Caki2 (cell line): ENCODE data around the gene ALPK3. TPM values are rescaled to one million over a fixed set of nuclear protein-coding genes. Genes with fewer than 3 reads are reported as not detected.

Experiments used
- DNase-seq: peaks from one replicate; pipeline ENCODE4 v3.0.0-alpha.2; 2015; ENCODE audit warnings: low read depth
- in situ Hi-C: cut with HindIII; loops from 2 replicates; pipeline ENCODE4 v1.10.0; 2016; ENCODE audit warnings: low sequenced_read_pairs, low pct_unique_long_range_greater_than_20kb, mixed read lengths
- total RNA-seq: library from RNA; depleted of rRNA; stranded (reverse); fragments of >200 nt; shearing (Covaris generic); gene quantifications from 2 replicates; pipeline ENCODE4 v1.2.3, GENCODE V29; 2014; ENCODE audit warnings: low replicate concordance

Gene ALPK3
- total RNA-seq, 1 experiment from 2014 or later = not detected

DNA sequence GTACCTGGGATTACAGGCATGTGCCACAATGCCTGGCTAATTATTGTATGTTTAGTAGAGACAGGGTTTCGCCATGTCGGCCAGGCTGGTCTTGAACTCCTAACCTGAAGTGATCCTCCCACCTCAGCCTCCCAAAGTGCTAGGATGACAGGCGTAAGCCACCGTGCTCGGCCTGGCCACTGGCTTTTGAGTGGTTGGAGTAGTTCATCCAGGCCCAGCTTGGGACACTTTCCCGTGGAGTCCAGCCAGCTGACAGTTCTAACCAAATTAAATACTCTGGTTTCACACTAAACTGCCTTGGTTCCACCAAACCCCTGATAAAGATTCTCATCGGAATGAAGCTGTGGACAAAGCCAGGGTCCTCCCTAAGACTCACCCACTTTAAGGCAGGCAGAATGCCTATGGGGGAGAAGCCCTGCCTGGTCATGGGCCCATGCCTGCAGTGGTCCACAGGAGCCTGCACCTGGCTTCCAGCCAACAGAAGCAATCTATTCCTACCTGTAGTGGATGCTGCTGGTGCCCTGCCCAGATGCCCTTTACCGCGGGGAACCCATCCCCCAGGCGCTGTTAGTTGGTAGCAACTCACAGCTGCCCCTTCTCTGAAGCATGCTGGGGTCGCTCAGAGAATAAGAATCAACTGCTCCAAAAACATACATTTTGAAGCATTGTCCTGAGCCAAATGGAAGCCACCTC is 62.1 kb downstream of the ALPK3 start:
- in situ Hi-C loops = no loop called here

DNA sequence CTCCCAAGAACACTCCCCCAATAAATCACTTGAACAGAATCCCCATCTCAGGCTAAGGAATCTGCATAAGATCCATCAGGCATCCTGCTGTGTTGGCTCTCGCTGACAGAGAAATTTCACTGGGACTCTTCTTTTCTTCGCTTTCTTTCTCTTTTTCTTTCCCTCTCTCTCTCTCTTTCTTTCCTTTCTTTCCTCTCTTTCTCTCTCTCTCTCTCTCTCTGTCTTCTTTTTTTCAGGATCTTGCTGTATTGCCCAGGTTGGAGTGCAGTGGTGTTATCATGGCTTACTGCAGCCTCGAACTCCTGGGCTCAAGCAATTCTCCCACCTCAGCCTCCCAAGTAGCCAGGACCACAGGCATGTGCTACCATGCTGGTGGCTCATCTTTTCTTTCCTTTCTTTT is 62.9 kb downstream of the ALPK3 start:
- in situ Hi-C loops = no loop called here
- no peak for DNase-seq

More for the DNA sequence above, 62.1 kb downstream of the ALPK3 start:
- DNase-seq = no peak

DNA sequence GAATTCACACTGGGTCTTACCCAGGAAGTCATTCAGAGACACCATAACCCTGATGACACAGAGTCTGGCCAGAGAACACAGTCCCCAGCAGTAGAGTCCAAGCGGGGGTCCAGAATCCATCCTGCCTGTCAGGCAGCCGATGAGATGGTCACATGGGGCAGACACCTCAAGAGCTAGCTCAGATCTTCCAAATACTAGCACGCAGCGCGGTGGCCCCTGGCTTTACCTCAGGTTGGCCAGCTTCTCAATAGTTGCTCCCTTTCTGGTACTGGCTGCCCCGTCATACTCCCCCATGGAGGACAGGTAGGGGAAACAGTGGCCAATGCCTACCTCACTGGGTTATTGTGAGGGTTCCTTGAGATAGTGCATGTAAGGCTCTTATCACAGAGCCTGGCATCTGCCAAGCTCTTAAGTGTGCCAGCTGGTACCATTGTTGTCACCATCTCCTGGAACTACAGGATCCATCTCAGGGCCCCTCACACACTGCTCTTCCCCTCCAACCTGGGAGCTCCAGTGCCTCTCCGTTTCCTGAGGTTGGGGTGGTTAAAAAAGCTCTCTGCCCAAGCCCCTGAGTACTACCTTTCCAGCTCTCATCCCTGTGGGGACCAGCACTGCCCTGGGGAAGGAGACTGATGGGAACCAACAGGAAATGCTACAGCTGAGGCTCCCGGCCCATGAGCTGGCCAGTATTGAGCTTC is 63.8 kb downstream of the ALPK3 start:
- in situ Hi-C loops = no loop called here
- no peak for DNase-seq

DNA sequence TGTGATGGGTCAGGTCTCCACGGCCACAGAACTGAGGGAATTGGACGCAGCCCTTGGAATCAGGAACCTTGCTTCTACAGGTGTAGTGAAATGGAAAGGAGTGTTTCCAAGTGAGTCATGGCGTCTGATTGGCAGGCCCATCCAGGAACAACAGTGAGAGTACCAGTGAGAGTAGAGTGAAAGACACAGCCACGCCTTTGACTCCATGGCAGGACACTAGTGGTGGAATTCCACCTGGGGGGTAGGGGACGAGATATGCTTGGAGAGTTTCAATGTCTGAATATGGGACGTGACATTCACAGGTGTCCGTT is 64.3 kb downstream of the ALPK3 start:
- in situ Hi-C loops = no loop called here
- DNase-seq = no peak

DNA sequence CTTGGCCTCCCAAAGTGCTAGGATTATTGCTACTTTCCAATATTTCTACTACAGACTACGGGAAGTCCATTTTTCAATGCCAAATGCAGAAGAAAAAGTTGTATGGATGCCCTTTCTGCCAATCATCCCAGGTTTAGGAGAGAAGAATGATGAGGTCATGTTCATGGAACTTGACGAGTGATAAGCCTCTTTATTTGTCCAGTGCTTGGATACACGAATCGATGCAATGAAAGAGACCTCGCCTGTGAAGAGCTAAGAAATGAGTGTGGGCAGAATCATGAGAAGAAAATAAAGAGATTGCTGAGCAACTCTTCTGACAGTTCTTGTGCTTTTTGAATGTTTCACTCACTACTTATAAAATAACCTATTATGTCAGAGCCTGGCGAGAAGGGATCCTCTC is 66.3 kb downstream of the ALPK3 start:
- in situ Hi-C loops = no loop called here
- DNase-seq = no peak

DNA sequence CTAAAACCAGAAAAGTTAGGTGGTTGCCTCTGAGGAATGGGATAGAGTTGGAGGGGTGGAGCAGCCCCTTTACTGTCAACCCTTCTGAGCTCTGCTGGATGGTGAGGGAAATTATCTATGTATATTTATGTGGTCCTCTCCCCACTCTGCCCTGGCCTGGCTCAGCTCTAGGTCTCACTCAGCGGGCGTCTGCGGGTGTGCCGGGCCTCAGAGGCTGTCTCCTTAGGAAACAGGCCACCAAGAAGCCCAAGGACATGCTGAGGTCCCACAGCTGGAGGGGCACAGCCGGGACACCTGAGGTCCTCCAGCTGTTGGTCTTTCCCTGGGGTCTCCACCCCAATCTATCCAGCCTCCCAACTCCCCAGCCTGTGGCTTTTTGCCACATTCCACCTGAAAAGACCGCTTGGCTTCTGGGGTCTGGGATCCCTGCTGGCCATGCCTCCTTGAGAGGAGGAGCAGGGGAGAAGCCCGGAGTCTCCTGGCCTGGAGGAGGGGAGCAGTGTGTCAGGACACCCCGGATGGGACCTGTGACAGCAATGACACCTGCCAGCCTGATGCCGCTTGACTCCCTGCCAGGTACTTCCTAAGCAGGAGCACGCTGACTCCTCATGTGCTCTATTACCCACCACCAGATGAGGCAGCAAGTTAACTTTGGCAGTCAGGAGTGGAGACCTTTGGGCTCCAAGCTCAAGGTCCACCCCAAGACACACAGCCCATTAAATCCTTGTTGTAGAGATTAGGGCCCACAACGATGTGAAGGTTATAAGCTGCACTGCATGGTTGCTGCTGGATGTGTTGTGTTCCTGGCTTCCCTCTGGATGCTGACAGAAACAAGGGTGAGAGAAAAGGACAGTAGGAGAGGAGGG is 67.0 kb downstream of the ALPK3 start, which contains the start of gene SLC28A1:
Gene SLC28A1, plus strand, starts transcription at position 747 of the 866 bp plus-strand sequence. CDS start 3,099 bp downstream, outside the sequence.
- no peak for DNase-seq
- in situ Hi-C loops = no loop called here

DNA sequence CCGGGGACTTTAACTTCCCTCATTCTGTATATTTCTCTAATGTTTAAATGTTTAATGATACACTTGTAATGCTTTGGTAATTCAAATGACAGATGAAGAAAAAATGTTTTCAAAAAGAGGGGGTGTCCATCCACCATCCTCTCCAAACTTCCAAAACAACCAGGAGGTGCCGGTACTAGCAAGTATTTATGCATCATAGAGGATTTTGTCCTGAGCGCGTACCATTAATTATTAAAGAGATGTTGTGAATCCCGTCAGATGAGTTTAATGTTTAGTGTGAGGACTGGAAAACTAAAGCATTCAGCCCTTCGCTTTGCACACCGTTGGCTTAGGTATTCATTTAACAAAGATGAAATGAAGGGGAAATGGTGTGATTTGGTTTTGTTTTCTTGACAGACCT is 68.6 kb downstream of the ALPK3 start:
- in situ Hi-C loops = no loop called here
- DNase-seq = no peak

DNA sequence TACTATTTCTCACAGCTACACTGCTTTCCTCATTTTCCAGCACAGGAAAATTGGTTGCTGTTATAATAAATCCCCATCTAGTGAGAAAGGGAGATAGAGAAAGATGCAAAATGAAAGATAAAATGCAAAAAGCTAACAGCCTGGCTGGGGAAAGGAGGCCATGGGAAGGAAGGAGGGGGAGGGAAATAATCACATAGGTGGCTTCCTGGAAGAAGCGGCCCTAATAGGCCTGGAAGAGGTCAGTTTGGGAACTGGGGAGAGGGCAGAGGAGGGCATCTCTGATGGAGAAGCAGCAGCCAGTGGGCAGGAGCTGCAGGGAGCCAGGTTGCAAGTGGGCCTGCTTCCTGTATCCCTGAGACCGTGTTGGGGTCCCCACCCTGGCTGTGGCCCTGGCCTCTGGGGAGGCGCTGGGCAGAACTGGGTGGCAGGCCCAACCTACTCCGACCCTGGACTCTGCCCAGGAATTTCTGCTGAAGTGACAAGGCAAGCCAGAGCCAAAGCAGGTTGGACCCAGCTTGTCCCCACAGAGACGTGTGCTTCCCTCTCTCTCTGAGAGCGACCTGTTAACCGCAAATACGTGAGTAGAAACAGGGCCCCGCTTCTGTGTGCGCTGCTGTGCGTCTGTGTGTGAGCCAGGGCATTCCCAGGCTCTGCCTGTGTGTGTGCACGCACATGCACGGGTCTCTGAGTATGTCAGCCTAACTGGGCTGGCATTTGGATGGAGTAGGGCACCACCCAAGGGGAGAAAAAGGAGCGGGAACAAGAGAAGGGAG is 69.2 kb downstream of the ALPK3 start:
- no peak for DNase-seq
- in situ Hi-C loops = no loop called here

DNA sequence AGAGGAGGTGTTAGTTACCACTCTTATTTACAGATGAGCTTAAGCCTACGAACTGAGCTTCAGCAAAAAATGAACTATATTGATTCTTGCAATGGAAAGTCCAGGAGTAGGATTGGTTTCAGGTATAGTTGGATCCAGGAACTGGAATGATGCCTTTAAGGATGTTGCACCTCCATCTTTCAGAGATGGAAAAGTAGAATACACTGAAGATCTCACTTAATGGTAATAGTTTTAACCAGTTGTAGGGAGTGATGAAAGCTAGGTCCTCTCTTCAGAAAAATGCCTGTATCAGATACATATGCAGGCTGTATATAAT is 69.8 kb downstream of the ALPK3 start:
- no peak for DNase-seq
- in situ Hi-C loops = no loop called here

DNA sequence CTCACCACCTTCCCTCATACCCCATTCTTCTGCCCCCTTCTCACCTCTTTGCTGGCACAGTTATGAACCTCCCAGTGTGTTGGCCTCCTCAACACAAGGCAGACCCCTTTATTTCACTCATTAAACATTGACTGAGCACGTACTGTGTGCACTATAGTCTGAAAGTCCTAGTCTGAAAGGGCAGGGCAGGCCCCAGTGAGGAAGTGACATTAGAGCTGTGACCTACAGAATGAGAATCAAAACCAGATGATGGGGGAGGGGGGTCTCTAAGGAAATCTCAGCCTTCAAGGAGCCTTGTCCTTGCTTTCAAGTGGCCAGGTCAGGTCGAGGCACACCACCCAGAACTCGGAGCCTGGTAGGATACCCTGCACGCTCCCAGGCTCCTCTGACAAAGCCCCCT is 70.8 kb downstream of the ALPK3 start:
- in situ Hi-C loops = no loop called here
- no peak for DNase-seq

DNA sequence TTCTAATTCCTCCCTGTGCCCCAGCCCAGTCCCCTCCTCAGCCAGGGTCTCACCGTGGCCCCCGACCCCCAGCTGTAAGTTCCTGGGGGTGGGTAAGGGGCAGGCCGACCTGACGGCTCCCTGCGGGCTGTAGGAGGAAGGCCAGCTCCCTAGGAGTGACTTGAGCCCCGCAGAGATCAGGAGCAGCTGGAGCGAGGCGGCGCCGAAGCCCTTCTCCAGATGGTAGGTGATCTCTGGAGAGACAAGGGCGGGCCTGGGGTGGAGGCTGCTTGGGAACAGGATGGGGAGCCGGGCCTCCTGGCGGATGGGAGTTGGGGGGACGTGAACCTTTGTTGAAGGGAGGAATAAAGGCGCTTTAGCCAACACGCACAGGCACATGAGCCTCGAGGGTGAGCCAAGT is 71.5 kb downstream of the ALPK3 start:
- in situ Hi-C loops = no loop called here
- DNase-seq = no peak

DNA sequence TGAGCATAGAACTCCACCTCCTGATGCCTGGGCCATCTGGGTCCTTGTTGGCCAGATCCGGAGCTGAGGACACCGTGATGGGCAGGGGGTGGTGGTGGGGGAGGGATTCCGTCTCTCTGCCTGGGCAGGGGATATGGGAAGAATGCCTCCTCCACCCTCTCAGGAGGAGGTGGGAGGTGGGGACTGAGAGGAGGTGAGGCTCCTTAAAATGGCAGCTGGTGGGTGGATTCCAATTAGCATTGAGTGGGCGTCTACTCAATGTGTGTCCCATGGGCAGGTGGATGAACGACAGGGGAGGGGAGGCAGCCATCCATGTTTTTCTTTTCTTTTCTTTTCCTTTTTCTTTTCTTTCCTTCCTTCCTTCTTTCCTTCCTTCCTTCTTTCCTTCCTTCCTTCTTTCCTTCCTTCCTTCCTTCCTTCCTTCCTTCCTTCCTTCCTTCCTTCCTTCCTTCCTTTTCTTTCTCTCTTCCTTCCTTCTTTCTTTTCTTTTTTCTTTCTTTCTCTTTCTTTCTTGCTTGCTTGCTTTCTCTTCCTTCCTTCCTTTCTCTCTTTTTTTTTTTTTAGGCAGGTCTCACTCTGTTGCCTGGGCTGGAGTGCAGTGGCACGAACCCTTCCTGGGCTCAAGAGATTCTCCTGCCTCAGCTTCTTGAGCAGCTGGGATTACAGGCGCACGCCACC is 72.3 kb downstream of the ALPK3 start:
- in situ Hi-C loops = no loop called here
- DNase-seq = no peak

DNA sequence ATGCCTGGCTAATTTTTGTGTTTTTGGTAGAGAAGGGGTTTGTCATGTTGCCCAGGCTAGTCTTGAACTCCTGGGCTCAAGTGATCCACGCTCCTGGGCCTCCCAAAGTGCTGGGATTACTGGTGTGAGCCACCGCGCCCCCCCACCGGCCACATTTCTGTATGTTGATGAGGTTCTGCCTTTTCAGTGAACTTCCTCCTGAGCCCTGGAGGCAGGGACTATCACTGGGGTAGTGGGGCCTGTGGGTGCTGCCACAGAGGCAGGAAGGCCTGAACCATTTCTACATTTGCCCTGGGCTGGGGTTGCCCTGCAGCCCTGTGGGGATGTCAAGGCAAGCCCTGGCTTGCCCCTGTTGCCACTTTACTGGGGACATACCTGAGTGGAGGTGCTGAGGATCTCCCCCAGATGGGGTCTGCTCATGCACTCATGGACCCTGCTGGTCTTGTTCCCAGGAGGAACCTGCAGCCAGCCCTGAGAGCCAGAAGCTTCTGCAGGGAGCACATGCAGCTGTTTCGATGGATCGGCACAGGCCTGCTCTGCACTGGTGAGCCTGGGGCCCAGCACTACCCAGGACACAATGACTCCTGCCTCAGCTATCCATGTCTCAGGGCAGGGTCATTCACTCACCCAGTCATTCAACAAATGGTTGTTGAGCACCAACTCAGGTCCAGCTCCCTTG is 73.0 kb downstream of the ALPK3 start:
- in situ Hi-C loops = no loop called here
- DNase-seq = no peak

DNA sequence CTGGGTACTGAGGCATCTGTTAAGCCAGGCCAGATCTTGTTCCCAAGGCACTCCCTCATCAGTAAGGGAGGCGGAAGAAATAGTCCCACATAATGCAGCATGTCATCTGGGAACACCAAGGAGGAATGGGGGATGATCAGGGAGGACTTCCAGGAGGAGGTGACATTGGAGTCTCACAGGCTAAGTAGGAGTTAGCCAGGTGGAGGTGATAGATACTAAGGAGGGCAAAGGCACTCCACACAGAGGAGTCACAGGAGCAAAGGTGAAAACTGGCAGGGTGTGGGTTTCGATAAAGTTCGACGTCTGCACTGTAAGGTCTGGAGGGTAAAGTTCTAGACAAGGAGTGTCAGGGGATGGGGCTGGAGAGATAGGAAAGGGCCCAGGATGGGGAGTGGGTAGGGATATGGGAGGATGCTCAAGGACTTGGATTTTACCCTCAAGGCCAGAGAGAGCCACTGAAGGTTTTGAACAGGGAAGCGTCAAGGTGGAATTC is 73.6 kb downstream of the ALPK3 start:
- no peak for DNase-seq
- in situ Hi-C loops = no loop called here

DNA sequence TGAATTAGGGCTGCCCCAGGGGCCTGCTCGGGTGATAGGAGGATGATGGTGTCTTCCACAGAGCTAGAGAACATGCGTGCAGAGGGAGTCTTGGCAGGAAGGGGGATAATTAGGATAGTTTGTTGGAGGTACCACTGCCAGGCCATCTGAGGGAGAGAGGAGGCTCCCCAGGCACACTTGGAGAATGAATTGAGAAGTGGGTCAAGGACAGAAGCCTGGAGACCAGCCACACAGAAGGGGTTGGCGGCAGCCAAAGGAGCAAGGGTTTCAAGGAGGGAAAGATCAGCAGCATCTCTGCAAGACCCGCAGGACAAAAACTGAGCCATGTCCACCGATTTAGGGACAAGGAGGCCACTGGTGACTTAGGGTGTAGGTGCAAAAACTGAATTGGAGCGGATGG is 74.2 kb downstream of the ALPK3 start:
- in situ Hi-C loops = no loop called here

DNA sequence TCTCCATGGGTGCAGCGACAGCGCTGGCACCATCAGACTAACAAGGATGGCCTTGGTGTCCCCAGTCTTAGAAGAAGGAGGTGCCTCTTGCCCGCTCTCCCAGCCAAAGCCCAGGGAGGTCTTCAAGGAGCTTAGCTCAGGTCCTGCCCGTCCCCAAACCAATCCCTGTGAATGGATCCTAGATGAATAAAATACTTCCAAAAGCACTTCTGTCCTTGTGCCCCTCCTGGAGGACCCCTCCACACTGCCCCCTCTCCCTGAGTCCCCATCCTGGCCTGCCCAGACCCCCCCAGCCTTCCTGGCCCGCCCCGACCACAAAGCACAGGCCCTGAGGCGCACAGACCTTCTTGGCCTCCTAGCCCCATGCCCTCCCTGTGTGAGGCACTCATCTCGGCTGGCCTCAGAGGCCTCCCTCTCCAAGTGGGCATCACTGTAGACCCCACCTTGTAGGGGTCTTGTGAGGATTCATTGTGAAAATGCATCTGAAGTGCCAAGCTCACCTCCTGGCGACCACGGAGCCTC is 75.7 kb downstream of the ALPK3 start:
- in situ Hi-C loops = no loop called here

More for the DNA sequence above, 74.2 kb downstream of the ALPK3 start:
- DNase-seq = no peak

DNA sequence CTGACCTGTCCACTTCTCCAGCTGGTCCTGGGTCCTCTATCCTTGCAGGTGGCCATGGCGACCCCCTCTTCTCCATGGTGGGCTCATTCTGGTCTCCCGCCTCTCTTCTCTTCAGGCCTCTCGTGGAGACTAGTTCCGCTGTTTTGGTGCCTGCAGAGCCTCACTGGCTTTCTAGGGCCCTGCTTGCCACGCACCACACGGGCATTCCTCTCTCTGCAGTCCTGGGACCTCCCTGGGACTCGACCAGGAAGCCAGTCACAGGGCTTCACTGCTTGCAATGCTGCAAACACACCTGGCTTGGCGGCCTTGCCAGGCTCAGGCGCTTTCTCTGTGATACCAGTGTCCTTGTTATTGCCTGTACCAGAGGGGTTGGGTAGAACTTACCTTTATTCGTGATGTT is 76.5 kb downstream of the ALPK3 start:
- in situ Hi-C loops = no loop called here
- DNase-seq = no peak

More for the DNA sequence above, 75.7 kb downstream of the ALPK3 start:
- DNase-seq = no peak
